A673 (cell line): ENCODE measurements around the gene PLA2G6.
"Not testable (repeated sequence)": the region's sequence is repeated elsewhere in the genome, so short reads cannot be mapped to it uniquely, and the experiment has no call there.

Source experiments
- CTCF ChIP-seq: fragments of 300-800, 200-600 bp; sonication (generic); conservative IDR thresholded peaks from 2 replicates; pipeline ENCODE4 v1.5.1; 2017; ENCODE audit warnings: low read depth, mild to moderate bottlenecking, antibody characterized with exemption, low read length, moderate library complexity, mixed read lengths
- EZH2 ChIP-seq: fragments of 200-600 bp; sonication (generic); IDR thresholded peaks from 2 replicates; pipeline ENCODE4 v1.6.1; 2017; ENCODE audit warnings: borderline replicate concordance, low read depth, mild to moderate bottlenecking, mixed read lengths, antibody characterized with exemption, low read length; ENCODE audit not compliant: poor library complexity, severe bottlenecking

- not testable (repeated sequence) for TF ChIP-seq CTCF, EZH2
These were observed 4.1 kb downstream of the PLA2G6 start for GRCh38 chr22:38177571-38177925.
